Right renal cortex interstitium (tissue), 3 donors: ENCODE data around the gene COL6A5. TPM values are rescaled to one million over a fixed set of nuclear protein-coding genes. Genes with fewer than 3 reads are reported as not detected.
A peak's percentile ranks its signal among the peaks of the same experiment; 100 is the strongest.
"Not testable (repeated sequence)": the region's sequence is repeated elsewhere in the genome, so short reads cannot be mapped to it uniquely, and the experiment has no call there.

Experiments
- DNase-seq, 3 donors: peaks; one replicate each; pipeline ENCODE4 v3.0.0-alpha.2; 2013; ENCODE audit warnings: low read depth in 3 of 3, low spot score in 2 of 3
- polyA plus RNA-seq, 3 donors: library from polyadenylated mRNA; unstranded; fragments of 120-200 nt; gene quantifications; one replicate each; pipeline ENCODE4 v1.2.1, GENCODE V29; 2013; ENCODE audit not compliant: insufficient read length in 3 of 3

The COL6A5 gene
- polyA plus RNA-seq, 3 donors: 0.04 to 0.07 (median 0.04) TPM

DNA sequence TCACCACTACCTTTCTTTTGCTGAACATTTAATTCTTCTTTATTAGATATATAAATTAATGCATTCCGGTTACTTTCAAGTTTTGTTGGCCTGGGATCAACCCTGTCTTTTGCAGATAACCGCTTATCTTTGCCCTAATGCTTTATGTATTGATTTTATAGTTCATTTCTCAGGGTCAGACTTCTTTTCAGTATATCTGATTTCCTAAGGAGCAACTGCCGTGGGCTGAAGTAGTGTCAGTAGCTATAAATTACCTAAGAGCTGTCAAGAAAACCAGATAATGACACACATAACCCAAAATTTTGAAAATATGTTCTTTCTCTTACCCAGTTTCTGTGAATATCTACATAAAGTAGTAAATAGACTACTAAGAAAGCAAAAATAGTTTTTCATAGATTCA is 38.0 kb downstream of the COL6A5 start:
- DNase-seq: no peak

DNA sequence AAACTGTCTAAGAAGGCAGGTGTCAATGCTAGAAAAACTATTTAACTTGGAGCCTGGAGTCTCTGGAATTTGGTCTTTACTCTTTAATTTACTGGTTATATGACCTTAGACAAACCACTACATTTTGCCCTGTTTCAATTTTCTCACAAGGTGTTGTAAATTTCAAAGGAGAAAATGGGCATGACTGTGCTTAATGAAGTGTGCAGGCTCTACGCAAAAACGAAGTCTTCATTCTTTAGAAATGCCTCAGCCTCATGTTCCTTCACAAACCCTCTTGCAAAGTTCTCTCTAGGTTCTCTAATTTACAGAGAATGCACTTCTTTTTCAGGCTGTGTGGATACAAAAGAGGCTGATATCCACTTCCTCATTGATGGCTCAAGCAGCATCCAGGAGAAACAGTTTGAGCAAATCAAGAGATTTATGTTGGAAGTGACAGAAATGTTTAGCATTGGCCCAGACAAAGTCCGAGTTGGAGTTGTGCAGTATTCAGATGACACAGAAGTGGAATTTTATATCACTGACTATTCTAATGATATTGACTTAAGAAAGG is 39.1 kb downstream of the COL6A5 start:
- no peak for DNase-seq

DNA sequence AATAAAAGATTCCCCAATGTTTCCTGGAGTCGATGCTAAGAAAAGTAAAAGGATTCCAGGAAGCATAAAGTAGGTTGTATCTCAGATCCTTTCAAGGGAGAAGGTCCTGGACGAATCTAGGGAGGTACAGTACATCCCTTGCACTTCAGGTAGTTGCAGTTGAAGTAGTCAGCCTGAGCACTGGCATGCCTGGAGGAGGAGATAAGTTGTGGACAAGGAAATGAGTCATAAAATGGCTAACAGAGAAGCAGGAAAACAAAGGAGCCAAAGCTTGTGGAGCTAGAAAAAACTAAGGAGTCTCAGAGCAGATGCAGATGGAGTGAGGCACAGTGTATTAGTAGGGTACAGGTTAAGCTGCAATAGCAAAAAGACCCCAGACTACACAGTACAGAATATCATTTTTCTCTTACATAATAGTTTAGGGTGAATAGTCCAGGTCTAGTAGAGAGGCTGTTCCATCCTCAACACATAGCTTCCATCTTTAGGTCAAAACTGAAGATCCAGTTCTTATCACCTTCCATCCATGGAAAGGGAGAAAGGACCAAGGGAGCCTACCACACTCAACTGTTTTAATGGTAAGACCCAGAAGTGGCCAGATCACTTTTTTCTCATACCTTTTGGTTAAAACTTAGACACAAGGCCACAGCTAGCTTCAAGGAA is 41.3 kb downstream of the COL6A5 start:
- DNase-seq: no peak

DNA sequence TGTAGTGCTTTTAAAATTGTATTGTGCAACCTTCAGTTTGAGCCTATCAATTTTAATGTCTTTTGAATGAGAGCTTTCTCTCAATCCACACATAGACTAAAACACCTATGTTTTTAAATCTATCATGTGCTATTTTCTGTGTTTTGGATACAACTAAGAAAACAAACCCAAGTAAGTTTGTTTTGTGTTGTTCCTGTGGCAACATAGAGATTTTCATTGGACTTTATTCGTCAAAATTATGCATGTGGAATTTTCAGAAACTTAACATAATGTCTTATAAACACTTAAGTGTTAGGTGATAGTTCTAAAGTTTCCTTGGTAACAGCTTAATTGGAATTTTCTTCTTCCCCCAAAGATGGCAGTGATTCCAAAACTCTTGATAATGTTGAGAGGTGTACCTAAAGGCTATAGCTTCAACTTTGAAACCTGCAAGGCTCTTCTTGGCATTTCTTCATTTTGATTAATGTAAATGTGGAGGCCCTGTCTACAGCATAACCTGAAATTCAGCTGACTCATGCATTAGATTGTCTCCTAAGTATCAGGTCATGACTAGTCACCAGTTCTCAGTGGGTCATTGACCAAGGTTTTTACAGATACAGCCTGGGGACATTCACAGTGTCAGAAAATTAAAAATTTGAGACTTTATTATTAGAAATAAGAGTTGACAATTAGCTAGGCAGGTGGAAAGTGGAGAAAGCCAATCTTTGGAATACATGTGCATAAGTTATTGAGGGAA is 44.4 kb downstream of the COL6A5 start:
- no peak for DNase-seq

DNA sequence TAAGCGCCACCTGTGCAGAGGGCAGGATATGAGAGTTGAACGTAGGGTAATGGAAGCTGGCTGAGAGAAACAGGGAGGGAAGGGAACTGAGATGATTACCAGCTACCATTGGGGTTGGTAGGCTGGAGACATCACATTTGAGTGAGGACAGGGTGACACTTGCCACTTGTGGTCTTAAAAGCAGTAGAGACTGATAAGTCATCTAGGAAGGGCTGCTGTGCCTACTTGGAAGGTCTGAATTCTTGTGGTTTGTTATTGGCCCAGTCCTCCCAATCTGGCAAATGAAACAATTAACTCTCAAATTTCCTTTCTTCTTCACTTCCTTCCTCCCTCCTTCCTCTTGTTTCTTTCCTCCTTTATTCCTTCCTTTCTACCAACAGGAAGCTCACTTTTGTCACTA is 46.8 kb downstream of the COL6A5 start:
- no peak for DNase-seq

DNA sequence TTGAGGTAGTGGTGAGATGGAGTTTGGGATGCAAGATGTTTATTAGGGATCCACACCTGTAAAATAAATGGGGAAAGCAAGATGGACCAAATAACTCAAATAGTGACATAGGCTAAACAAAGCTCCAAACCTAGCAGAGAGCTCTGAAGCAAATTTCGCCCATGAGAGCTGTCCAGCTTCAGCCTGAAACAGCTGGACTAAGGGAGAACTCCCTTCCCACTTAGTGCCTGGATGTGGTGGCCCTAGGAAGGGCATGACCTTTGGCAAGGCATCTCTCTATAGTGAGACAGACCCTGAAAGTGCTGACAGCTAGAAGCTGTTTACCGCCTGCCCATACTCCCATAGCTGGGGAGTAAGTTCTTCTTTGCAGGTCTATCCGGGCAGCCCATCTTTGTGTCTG is 48.1 kb downstream of the COL6A5 start:
- DNase-seq: no peak

DNA sequence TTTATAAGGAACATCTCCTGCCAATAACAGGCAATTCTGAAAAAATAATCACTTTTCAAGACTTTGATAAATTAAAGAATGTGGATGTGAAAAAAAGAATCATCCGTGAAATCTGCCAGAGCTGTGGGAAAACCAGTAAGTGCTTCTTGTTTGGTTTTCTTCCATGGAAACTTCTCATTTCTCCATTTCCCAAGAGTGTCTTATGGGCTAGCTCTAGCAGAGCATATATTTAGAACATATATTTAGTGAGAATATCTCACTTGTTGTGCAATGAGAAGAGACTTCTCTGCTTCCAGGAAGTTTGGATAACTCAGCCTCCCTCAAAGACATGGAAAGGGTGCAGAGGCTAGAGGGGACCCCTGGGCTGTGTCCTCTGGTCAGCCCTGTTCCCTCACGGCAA is 49.9 kb downstream of the COL6A5 start:
- no peak for DNase-seq

DNA sequence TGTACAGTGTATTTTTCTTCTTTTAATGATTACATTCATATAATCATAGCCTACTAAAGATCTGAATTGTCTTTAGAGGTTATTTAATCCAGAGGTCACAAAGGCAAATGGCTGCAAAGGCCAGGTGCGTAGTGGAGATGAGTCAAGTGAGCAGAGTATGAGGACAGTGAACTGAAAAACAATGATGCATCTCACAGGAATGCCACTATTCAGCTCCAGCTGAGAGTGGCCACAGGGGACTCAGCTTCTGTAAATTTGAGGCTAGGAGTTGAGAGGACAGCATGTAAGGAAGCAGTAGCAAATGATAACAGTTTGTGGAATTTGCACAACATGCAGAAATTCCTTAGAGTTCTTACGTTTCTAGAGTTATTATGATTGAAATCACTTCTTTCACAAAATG is 50.4 kb downstream of the COL6A5 start:
- DNase-seq: no peak

DNA sequence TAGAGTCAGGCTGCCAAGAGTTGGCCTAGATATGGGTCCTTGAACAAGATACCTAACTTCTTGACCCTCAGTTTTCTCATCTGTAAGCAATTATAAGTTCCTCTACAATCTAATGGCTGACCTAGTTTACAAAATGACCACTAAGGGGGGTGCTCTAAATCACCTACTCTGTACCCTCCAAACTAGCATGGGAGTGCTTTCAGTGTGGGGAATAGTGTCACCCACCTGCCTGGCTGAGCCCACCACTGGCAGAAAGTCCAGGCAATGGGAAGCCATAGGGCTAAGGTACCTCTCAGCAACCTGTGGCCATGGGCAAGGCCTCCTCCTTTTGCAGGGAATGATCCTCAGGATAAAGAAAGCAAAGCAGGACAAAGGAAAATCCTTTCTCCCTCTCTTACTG is 58.9 kb downstream of the COL6A5 start:
- DNase-seq: no peak

DNA sequence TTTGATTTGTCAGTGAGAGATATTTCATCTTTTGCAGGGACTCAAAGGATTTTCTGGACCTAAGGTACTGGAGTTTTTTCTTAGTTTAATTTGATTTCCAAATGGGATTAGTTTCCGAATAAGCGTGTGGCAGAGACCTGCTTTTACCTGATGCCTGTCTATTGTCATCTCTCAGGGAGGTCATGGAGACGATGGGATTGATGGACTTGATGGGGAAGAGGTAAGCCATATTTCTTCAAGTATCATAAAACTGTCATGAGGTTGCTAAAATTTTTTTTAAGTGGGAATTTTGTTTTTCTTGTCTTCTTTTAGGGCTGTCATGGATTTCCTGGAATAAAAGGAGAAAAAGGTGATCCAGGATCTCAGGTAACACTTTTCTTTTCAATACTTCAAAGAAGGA is 60.5 kb downstream of the COL6A5 start:
- DNase-seq: no peak

DNA sequence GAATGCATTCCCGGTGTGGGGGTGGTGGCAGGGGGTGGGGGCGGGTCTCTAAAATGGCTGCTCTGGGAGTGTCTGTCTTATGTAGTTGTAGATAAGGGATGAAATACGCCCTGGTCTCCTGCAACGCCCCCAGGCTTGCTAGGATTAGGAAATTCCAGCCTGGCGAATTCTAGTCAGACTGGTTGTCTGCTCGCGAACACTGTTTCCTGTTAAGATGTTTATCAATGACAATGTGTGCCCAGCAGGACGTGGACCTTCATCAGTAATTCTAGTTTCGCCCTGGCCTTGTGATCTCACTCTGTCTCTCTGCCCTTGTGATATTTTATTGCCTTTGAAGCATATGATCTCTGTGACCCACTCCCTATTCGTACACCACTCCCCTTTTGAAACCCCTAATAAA is 62.8 kb downstream of the COL6A5 start:
- not testable (repeated sequence) for DNase-seq

DNA sequence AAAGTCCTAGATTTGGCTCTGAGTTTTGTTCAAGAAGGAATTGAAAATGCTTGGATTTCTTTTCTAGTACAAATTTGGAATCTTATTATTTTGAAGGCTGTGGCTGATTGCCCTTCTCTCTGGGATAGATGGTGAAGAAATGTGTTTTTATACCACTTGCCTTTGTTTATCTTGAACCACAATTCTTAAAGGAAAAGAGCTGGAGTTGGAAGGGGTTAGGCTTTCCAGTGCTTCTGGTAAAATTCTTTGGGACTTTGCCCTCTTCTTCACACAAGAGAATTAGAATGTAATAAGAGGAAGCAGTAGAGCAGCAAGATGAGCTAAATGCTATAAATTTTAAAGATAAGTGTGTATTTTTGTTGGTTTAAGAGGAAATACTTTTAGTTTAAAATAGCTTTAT is 65.8 kb downstream of the COL6A5 start:
- no peak for DNase-seq

DNA sequence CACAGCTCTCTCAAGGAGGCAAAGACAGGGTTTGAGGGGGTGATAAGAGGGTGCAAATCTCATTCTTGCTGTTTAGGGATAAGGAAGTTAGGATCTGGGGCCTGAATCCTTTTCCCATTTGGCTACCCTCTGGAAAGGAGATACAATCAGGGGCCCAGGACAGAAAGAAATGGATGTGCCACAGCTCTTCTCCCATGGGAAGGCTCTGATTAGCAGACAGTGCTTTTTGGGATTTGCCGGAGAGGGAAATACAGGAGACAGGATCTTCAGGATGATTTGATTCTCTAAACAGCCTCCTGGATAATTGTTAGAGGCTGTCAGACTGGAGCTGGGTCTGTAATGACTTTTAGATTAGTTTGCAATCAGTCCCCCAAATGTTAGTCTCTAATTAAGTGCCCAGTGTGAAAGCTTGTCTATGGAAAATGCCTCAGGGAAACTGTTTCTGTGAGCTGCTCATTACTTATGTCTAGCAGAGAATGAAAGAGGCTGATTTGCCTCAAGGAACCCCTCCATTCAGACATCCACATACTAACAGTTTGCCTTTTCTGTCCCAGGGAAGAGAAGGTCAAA is 67.6 kb downstream of the COL6A5 start:
- no peak for DNase-seq

DNA sequence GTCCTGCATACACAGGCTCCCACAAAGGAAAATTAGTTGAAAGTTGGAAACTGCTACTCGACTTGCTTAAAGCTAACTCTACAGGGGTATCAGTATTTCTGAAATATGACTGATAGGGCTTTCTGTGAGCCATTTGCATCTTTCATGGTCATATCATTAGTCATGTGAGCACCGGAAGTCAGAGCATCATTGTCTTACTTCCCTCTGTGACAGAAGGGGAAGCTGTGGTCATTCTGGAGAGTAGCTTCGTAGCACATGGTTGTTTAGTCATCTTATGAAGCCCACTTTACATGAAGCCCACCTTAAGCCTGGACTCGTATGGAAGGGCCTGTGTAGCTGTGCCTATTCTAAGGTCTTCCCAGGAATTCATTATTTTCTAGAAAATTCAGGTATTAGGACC is 69.0 kb downstream of the COL6A5 start:
- DNase-seq: no peak

DNA sequence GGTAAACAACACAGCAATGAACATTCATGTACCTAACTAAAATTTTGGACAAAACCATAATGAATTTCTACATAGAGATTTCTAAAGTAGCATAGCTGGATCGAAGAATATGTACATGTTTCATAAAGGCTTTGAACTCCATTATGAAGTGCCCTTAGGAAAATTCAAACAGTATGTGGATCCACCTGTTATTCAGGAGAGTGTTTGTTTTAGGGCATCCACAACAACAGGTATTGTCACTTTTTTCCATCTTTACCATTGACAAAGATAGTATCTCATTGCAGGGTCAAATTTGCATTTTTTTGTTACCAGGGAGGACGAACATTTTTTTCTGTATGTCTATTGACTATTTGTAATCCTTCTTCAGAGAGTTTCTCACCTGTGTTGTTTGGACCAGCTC is 75.0 kb downstream of the COL6A5 start:
- DNase-seq: no peak

DNA sequence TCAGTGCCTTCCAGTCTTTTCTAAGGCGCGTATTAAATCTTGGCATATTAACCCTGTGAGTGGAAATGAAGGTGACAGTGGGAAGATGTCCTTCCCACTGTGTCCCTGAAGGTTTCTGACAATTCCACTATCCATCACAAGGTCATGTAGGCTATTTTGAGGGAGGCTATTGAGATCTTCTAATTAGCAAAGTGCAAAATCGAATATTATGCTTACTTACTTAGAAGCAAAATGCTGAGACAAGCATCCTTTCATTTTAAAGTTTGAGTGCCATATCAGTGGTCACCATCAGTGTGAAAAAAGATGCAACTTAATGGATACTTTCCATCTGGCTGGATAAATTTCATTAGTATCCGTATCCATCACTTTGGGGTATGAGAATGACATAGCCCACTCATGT is 77.6 kb downstream of the COL6A5 start:
- DNase-seq: no peak

DNA sequence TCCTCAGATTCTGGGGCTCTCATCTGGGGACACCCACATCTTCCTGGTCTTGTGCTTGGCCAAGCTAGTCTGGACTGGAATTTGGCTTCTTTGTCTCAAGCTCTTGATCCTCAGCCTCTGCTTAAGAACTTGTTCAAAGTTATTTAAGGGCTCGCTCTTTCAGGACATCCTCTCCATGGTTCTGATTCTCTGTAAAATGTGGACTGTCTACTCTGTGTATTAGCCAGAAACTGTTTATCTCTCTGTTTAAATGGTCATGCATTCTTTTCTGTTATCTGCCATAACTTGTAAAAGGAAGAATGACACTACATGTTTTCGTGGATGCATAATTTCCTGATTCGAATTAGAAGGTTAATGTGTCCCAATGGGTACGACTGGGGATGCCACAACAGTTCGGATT is 79.4 kb downstream of the COL6A5 start:
- DNase-seq: no peak

DNA sequence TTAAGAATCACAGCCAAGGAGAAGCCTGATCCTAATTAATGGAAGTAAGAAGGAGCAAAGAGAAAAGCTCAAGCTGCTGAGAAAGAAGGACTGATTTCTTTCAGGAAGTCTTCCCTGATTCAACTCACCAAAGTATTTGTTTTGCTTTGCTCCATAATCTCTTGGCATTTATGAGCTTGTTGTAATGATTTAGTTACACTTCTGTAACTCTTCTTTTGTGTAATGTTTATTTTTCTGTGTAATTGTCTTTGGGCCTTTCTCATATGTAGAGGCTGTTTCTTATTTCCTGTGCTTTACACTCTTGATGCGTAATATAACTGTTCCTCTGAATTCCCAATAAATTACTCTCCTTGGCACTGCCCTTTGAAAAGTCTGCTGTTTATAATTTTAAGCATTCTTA is 80.0 kb downstream of the COL6A5 start:
- DNase-seq: peak in 1 of 3 donors; percentile 24

DNA sequence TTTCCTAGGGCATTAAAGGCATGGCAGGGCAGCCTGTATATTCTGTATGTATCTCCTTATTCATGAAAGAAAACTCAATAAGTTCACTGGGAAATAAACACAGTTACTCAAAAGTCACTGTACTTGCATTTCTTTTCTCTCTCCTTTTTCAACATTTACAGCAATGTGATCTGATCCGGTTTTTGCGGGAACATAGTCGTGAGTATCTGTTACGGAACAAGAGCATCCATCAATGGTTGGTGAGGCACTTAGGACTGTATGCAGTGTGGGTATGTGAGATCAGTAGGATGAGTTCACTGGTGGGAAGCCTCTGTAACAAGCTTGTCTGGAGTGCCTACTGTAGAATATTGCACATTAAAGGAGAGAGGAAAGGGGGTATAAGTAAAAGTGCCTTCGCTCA is 80.7 kb downstream of the COL6A5 start:
- peak in 1 of 3 donors; percentile 24 for DNase-seq

DNA sequence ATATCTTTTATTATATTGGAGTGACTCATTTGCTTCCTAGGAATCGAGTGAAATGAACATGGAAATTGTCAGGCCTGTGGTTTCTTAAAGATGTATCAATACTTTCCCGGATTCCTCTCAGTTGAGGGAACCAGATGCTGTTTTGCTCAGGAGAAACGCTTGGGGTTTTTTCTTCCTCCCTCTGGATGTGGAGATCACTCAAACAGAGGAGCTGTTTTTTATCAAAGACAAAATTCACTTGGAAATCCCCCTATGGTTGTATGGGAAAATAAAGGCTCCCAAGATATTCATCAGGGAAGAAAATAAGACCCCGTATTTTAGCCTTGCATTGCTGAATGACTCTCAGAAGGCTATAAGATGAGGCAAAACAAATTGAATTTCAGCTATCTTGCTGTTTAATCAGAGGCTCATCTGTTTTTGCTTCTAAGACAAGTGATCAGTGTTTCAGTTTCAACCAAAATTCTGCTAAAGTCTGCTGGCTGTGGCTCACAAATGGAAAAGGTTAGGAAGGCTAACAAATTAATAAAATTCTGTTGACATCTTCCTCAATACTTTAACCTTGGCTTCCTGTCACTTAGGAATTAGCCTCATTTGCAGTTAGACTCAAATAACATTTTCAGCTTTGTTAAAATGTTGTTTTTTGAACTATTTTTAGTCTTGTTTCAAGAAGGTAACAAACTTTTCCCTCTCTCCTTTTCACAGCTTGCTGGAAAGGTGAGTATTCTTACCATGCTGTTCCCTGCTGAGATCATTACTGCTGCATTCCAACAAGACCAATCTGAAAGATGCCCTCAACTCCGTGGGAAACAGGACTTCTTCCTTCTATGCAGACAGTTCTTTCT is 83.6 kb downstream of the COL6A5 start:
- DNase-seq: no peak

DNA sequence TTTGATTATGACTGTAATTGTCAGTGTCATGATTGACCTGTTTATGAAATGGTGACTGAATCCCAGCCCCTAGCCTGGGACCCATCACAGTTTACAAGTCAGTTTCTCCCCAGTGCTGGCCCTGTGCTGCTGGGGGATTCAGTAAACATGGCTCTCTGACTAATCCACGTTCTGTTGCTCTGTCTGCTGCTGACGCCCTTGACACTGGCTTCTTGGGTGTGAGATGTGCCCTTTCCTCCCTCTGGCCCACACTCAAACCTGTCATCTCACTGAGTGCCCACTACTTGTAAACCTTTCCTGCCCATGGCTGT is 84.2 kb downstream of the COL6A5 start:
- DNase-seq: no peak
